ENCODE measurements around the gene CTNNA3. TPM values are rescaled to one million over a fixed set of nuclear protein-coding genes. Genes with fewer than 3 reads are reported as not detected.

CTNNA3 gene
- total RNA-seq, 1 donor from 2014 or later = 159 TPM

DNA sequence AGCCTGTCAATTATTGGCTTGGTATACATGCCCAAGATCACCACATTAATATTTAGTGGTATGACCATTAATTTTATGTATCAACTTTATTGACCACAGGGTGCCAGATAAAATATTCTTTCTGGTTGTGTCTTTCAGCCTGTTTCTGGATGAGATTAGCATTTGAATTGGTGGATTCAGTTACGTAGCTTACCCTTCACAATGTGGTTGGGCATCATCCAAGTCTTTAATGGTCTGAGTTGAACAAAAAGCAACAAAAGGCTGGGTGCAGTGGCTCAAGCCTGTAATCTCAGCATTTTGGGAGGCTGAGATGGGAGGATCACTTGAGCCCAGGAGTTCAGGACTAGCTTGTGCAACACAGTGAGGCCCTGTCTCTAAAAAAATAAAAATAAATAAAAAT is 1472.3 kb downstream of the CTNNA3 start:
- Histone ChIP-seq H3K4me1 (no peaks in the 10 kb centered on the region), H3K36me3 (no peaks in the 10 kb centered on the region), H3K27me3 (ENCODE audit: low read depth) (no peaks in the 10 kb centered on the region), H3K4me3 (no peak overlapping the region), H3K27ac (replicated peaks) (no peak overlapping the region), H3K9me3 (replicated peaks) (peaks cover 27% of the 10 kb centered on the region)
- no peak for DNase-seq
- intact Hi-C loops (cut with micrococcal nuclease) = no loop called here
- TF ChIP-seq, protein P1, sequence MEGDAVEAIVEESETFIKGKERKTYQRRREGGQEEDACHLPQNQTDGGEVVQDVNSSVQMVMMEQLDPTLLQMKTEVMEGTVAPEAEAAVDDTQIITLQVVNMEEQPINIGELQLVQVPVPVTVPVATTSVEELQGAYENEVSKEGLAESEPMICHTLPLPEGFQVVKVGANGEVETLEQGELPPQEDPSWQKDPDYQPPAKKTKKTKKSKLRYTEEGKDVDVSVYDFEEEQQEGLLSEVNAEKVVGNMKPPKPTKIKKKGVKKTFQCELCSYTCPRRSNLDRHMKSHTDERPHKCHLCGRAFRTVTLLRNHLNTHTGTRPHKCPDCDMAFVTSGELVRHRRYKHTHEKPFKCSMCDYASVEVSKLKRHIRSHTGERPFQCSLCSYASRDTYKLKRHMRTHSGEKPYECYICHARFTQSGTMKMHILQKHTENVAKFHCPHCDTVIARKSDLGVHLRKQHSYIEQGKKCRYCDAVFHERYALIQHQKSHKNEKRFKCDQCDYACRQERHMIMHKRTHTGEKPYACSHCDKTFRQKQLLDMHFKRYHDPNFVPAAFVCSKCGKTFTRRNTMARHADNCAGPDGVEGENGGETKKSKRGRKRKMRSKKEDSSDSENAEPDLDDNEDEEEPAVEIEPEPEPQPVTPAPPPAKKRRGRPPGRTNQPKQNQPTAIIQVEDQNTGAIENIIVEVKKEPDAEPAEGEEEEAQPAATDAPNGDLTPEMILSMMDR (IDR thresholded peaks at IDR 0.05; ENCODE audit: borderline replicate concordance) = no peak

DNA sequence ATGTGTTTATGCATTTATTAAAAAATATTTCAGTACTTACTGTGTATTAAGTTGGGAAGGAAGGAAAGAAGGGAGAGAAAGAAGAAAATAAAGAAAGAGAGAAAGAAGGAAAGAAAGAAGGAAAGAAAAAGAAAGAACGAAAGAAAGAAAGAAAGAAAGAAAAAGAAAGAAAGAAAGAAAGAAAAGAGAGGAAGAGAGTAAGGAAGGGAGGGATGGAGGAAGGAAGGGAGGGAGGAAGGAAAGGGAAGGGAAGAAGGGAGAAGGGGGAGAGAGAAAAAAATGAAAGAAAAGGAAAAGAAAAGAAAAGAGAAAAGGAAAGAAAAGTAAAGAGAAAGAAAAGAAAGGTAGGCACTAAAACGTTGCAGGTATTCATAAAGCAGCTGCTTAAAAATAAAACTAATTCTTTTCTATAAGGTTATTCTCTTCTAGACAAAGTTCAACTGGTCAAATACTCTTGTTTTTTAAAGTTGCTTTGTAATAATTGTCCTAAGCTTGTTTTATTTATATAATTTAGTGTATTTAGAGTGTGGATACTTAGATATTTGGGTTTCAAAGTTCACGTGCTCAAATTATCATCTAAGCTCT is 1473.4 kb downstream of the CTNNA3 start:
- TF ChIP-seq, protein P1 (IDR thresholded peaks at IDR 0.05; ENCODE audit: borderline replicate concordance) = no peak
- intact Hi-C loops (cut with micrococcal nuclease) = no loop called here

DNA sequence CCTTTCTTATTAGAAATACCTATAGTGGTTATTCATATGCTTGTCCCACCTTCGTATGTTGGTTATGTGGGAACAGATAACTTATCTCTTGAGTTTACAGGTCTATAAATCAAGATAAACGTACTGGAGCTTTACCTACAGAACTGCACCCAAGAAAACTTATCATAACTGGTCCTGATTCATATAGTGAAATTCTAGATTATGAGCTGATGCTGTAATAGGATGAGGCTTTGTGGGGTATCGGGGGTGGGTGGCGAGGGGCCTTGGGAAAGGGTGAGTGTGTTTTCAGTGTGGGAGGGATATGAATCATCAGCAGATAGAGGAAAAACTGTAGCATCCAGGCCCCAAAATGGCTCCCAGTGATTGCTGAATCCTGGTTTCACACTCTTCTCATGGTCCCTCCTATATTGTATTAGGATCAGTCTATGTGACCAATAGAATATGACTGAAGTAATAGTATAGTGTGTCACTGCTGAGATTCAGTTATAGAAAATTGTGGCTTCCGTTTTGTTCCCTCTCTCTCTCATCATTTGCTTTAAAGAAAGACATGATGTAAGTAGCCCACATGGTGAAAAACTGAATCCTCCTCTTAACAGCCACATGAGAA is 1476.9 kb downstream of the CTNNA3 start:
- DNase-seq = no peak
- Histone ChIP-seq H3K27me3 (ENCODE audit: low read depth) (no peaks in the 10 kb centered on the region), H3K4me3 (no peak overlapping the region), H3K36me3 (no peaks in the 10 kb centered on the region), H3K27ac (replicated peaks) (no peak overlapping the region), H3K4me1 (no peaks in the 10 kb centered on the region), H3K9me3 (replicated peaks) (no peaks in the 10 kb centered on the region)
- intact Hi-C loops (cut with micrococcal nuclease) = no loop called here
- TF ChIP-seq, protein P1 (IDR thresholded peaks at IDR 0.05; ENCODE audit: borderline replicate concordance) = no peak

More for the DNA sequence above, 1473.4 kb downstream of the CTNNA3 start:
- H3K27ac ChIP-seq (replicated peaks) = no peak overlapping the region
- no peaks in the 10 kb centered on the region for H3K4me1 ChIP-seq
- DNase-seq = no peak
- H3K36me3 ChIP-seq = no peaks in the 10 kb centered on the region
- H3K4me3 ChIP-seq = no peak overlapping the region
- peaks cover 16% of the 10 kb centered on the region for H3K9me3 ChIP-seq (replicated peaks)
- no peaks in the 10 kb centered on the region for H3K27me3 ChIP-seq (ENCODE audit: low read depth)

DNA sequence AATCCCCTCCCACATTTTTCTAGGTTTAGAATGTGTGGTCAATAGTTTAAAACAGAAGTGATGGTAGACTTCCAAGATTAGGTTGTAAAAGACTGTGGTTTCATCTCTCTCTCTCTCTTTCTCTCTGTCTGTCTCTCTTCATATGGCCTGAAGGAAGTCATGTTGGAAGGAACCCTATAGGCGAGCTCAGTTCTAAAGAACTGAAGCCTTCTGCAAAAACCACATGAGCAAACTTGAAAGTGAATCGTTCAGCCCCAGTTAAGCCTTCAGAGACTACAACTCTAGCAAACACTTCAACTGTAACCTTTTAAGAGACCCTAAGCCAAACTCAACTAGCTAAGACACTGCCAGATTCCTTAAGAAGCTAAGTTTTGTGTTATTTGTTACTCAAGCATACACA is 1477.7 kb downstream of the CTNNA3 start:
- intact Hi-C loops (cut with micrococcal nuclease) = no loop called here
- no peak overlapping the region for H3K4me3 ChIP-seq
- H3K9me3 ChIP-seq (replicated peaks) = no peaks in the 10 kb centered on the region
- H3K4me1 ChIP-seq = no peaks in the 10 kb centered on the region
- TF ChIP-seq, protein P1 (IDR thresholded peaks at IDR 0.05; ENCODE audit: borderline replicate concordance) = no peak
- no peak for DNase-seq
- H3K36me3 ChIP-seq = no peaks in the 10 kb centered on the region
- no peak overlapping the region for H3K27ac ChIP-seq (replicated peaks)
- H3K27me3 ChIP-seq (ENCODE audit: low read depth) = no peaks in the 10 kb centered on the region

DNA sequence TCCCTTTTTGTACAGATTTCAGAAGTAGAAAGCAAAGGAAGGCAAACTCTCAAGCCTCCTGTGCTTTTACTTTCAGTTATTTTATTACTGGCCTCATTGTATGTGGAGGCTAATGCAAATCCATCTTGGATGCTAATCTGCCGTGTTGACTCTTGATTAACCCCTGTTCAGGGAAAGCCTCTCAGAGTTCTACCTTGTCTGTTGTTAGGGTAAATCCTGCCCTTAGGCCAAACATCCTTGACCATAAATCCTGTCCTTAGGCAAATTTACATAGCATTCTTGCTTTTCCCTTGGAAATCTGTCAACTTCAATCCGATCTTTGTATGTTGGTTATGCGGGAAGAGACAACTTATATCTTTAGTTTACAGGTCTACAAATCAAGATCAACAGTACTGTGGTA is 1480.1 kb downstream of the CTNNA3 start:
- TF ChIP-seq, protein P1 (IDR thresholded peaks at IDR 0.05; ENCODE audit: borderline replicate concordance) = no peak
- intact Hi-C loops (cut with micrococcal nuclease) = no loop called here
- Histone ChIP-seq H3K27me3 (ENCODE audit: low read depth) (no peaks in the 10 kb centered on the region), H3K9me3 (replicated peaks) (no peaks in the 10 kb centered on the region), H3K27ac (replicated peaks) (no peak overlapping the region), H3K4me1 (no peaks in the 10 kb centered on the region), H3K4me3 (no peak overlapping the region), H3K36me3 (no peaks in the 10 kb centered on the region)
- DNase-seq = no peak
